GM18520 (cell line): ENCODE measurements around the gene ASB5.

Source experiments
- ATAC-seq: cut with Tn5 transposase; IDR thresholded peaks from one replicate; pipeline ENCODE4 v1.9.1; 2021; ENCODE audit not compliant: unreplicated experiment

Gene ASB5

GRCh38 chr4:176185051-176185450 is 84.0 kb downstream of the ASB5 start:
- no peak for ATAC-seq
